ENCODE results near the gene NKX3-2. TPM values are rescaled to one million over a fixed set of nuclear protein-coding genes. Genes with fewer than 3 reads are reported as not detected.

Gene NKX3-2
- total and polyA plus RNA-seq, 2 of the 8 experiments (the other 6 are each of a cell fraction or from before 2014, with no cell fraction given): 0.13 TPM; not detected in 1

DNA sequence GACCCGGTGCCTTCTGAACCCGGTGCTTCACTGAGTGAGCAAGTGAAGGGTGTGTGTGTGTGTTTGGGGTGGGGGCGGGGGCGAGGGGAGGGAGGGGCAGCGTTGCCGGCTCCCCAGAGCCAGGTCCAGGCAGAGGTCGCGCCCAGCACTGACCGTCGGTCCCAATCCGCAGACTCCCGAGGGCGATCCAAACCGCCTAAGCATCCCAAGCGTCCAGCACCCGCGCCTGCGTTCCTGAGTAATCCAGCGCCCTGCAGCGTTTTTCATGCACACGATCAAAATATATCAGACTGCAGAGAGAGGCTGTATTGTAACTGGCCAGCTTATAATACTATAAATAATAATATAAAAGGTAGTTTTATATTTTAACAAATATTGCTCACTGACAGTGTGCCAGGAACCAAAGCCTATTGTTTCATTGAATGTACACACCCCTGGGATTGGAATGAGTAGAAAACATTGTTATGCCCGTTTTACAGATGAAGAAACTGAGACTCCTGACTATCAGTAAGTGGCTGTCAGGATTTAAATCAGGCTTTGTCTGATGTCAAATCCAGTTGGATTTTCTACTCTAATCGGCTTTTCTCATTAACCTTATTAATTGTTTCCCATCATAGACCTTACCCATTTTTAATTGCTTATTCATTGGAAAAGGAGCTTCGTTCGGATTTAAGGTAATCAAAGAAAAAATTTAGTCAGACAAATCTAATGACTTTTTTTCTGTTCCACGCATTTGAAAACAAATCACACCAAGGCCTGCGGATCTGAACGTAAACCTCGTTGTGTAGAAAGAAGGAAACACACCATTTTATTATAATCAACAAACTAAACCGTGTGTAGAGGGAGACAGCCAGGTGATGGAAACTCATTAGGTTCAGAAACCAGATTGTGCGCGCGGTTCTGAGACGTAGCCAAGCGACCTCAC lies 4.0 kb upstream of the NKX3-2 start (continued):
- TF ChIP-seq, protein P1, sequence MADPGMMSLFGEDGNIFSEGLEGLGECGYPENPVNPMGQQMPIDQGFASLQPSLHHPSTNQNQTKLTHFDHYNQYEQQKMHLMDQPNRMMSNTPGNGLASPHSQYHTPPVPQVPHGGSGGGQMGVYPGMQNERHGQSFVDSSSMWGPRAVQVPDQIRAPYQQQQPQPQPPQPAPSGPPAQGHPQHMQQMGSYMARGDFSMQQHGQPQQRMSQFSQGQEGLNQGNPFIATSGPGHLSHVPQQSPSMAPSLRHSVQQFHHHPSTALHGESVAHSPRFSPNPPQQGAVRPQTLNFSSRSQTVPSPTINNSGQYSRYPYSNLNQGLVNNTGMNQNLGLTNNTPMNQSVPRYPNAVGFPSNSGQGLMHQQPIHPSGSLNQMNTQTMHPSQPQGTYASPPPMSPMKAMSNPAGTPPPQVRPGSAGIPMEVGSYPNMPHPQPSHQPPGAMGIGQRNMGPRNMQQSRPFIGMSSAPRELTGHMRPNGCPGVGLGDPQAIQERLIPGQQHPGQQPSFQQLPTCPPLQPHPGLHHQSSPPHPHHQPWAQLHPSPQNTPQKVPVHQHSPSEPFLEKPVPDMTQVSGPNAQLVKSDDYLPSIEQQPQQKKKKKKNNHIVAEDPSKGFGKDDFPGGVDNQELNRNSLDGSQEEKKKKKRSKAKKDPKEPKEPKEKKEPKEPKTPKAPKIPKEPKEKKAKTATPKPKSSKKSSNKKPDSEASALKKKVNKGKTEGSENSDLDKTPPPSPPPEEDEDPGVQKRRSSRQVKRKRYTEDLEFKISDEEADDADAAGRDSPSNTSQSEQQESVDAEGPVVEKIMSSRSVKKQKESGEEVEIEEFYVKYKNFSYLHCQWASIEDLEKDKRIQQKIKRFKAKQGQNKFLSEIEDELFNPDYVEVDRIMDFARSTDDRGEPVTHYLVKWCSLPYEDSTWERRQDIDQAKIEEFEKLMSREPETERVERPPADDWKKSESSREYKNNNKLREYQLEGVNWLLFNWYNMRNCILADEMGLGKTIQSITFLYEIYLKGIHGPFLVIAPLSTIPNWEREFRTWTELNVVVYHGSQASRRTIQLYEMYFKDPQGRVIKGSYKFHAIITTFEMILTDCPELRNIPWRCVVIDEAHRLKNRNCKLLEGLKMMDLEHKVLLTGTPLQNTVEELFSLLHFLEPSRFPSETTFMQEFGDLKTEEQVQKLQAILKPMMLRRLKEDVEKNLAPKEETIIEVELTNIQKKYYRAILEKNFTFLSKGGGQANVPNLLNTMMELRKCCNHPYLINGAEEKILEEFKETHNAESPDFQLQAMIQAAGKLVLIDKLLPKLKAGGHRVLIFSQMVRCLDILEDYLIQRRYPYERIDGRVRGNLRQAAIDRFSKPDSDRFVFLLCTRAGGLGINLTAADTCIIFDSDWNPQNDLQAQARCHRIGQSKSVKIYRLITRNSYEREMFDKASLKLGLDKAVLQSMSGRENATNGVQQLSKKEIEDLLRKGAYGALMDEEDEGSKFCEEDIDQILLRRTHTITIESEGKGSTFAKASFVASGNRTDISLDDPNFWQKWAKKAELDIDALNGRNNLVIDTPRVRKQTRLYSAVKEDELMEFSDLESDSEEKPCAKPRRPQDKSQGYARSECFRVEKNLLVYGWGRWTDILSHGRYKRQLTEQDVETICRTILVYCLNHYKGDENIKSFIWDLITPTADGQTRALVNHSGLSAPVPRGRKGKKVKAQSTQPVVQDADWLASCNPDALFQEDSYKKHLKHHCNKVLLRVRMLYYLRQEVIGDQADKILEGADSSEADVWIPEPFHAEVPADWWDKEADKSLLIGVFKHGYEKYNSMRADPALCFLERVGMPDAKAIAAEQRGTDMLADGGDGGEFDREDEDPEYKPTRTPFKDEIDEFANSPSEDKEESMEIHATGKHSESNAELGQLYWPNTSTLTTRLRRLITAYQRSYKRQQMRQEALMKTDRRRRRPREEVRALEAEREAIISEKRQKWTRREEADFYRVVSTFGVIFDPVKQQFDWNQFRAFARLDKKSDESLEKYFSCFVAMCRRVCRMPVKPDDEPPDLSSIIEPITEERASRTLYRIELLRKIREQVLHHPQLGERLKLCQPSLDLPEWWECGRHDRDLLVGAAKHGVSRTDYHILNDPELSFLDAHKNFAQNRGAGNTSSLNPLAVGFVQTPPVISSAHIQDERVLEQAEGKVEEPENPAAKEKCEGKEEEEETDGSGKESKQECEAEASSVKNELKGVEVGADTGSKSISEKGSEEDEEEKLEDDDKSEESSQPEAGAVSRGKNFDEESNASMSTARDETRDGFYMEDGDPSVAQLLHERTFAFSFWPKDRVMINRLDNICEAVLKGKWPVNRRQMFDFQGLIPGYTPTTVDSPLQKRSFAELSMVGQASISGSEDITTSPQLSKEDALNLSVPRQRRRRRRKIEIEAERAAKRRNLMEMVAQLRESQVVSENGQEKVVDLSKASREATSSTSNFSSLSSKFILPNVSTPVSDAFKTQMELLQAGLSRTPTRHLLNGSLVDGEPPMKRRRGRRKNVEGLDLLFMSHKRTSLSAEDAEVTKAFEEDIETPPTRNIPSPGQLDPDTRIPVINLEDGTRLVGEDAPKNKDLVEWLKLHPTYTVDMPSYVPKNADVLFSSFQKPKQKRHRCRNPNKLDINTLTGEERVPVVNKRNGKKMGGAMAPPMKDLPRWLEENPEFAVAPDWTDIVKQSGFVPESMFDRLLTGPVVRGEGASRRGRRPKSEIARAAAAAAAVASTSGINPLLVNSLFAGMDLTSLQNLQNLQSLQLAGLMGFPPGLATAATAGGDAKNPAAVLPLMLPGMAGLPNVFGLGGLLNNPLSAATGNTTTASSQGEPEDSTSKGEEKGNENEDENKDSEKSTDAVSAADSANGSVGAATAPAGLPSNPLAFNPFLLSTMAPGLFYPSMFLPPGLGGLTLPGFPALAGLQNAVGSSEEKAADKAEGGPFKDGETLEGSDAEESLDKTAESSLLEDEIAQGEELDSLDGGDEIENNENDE (IDR thresholded peaks at IDR 0.05; ENCODE audit: insufficient replicate concordance, low read length): no peak
- TF ChIP-seq, protein P2, sequence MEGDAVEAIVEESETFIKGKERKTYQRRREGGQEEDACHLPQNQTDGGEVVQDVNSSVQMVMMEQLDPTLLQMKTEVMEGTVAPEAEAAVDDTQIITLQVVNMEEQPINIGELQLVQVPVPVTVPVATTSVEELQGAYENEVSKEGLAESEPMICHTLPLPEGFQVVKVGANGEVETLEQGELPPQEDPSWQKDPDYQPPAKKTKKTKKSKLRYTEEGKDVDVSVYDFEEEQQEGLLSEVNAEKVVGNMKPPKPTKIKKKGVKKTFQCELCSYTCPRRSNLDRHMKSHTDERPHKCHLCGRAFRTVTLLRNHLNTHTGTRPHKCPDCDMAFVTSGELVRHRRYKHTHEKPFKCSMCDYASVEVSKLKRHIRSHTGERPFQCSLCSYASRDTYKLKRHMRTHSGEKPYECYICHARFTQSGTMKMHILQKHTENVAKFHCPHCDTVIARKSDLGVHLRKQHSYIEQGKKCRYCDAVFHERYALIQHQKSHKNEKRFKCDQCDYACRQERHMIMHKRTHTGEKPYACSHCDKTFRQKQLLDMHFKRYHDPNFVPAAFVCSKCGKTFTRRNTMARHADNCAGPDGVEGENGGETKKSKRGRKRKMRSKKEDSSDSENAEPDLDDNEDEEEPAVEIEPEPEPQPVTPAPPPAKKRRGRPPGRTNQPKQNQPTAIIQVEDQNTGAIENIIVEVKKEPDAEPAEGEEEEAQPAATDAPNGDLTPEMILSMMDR (IDR thresholded peaks at IDR 0.05; ENCODE audit: control extremely low read depth in 1 of 3, insufficient read depth in 1 of 3, low read depth in 1 of 3, low read length in 3 of 3): no peak
- TF ChIP-seq RBBP5 (IDR thresholded peaks at IDR 0.05; ENCODE audit: borderline replicate concordance, low read depth, low read length) (no peak), HDAC2 (IDR thresholded peaks at IDR 0.05; ENCODE audit: borderline replicate concordance in 1 of 2, low read depth in 2 of 2, low read length in 2 of 2) (no peak), CHD1 (IDR thresholded peaks at IDR 0.05; ENCODE audit: low read depth, low read length) (no peak)

Data from H1 (cell line).